WTC11 (cell line): ENCODE results near the gene FAM234A. TPM values are rescaled to one million over a fixed set of nuclear protein-coding genes. Genes with fewer than 3 reads are reported as not detected.

Experiments used
- ATAC-seq: fragments of 200-7000 bp; cut with Tn5 transposase; 2 replicates; pipeline ENCODE4 v1.10.0; 2021; ENCODE audit warnings: mild to moderate bottlenecking, moderate library complexity
- Bru-seq: library from RNA; stranded (reverse); fragments of 400-500 nt; gene quantifications from one replicate; lab custom pipeline; 2021; lab: Mats Ljungman, UMichigan
- CTCF ChIA-PET: fragments of 300-600 bp; sonication (Branson Sonifier 250); formaldehyde crosslinking; loops from one replicate; lab custom pipeline; 2021; ENCODE audit warnings: antibody characterized with exemption; lab: Charles Lee
- POLR2A ChIA-PET: fragments of 350-600 bp; sonication (Branson Sonifier 250); formaldehyde crosslinking; loops from one replicate; lab custom pipeline; 2021; ENCODE audit warnings: antibody characterized with exemption; lab: Charles Lee
- DNase-seq: peaks from one replicate; pipeline ENCODE4 v3.0.0; 2021; ENCODE audit warnings: low spot score
- H3K27ac Mint-ChIP-seq: 2 replicates; pipeline ENCODE4 v1.8.0; 2021; ENCODE audit warnings: mixed read lengths
- H3K27me3 Mint-ChIP-seq: 2 replicates; pipeline ENCODE4 v1.8.0; 2021; ENCODE audit warnings: low read depth, mild to moderate bottlenecking, moderate library complexity, mixed read lengths
- H3K36me3 Mint-ChIP-seq: 2 replicates; pipeline ENCODE4 v1.8.0; 2021; ENCODE audit warnings: mixed read lengths
- H3K4me1 Mint-ChIP-seq: 2 replicates; pipeline ENCODE4 v1.8.0; 2022; ENCODE audit warnings: mixed read lengths
- H3K4me3 Mint-ChIP-seq: 2 replicates; pipeline ENCODE4 v1.8.0; 2021; ENCODE audit warnings: mild to moderate bottlenecking, moderate library complexity, mixed read lengths
- H3K9me3 Mint-ChIP-seq: 2 replicates; pipeline ENCODE4 v1.8.0; 2021; ENCODE audit warnings: mixed read lengths
- CBFB ChIP-seq: sonication (generic); formaldehyde crosslinking; IDR thresholded peaks from 2 replicates; pipeline ENCODE4 v1.8.1; 2022; ENCODE audit warnings: mild to moderate bottlenecking, low read depth, missing genetic modification reagents
- FOXK1 ChIP-seq: sonication (generic); formaldehyde crosslinking; IDR thresholded peaks from 2 replicates; pipeline ENCODE4 v1.8.0; 2022; ENCODE audit warnings: mild to moderate bottlenecking, moderate library complexity, missing genetic modification reagents
- FOXP1 ChIP-seq: sonication (generic); formaldehyde crosslinking; IDR thresholded peaks from 2 replicates; pipeline ENCODE4 v1.8.0; 2022; ENCODE audit warnings: missing genetic modification reagents, mild to moderate bottlenecking, moderate library complexity, borderline replicate concordance
- GABPB1 ChIP-seq: sonication (generic); formaldehyde crosslinking; IDR thresholded peaks from 2 replicates; pipeline ENCODE4 v1.8.1; 2023; ENCODE audit warnings: mild to moderate bottlenecking, missing genetic modification reagents
- JUN ChIP-seq: sonication (generic); formaldehyde crosslinking; IDR thresholded peaks from 2 replicates; pipeline ENCODE4 v1.8.0; 2023; ENCODE audit warnings: mild to moderate bottlenecking, missing genetic modification reagents
- KAT7 ChIP-seq: sonication (generic); formaldehyde crosslinking; IDR thresholded peaks from 2 replicates; pipeline ENCODE4 v1.8.1; 2023; ENCODE audit warnings: missing genetic modification reagents, mild to moderate bottlenecking, borderline replicate concordance
- NFE2L1 ChIP-seq: sonication (generic); formaldehyde crosslinking; IDR thresholded peaks from 2 replicates; pipeline ENCODE4 v1.8.1; 2023; ENCODE audit warnings: missing genetic modification reagents
- RELA ChIP-seq: sonication (generic); formaldehyde crosslinking; IDR thresholded peaks from 2 replicates; pipeline ENCODE4 v1.8.1; 2022; ENCODE audit warnings: missing genetic modification reagents, mild to moderate bottlenecking, borderline replicate concordance
- TP53 ChIP-seq: sonication (generic); formaldehyde crosslinking; IDR thresholded peaks from 2 replicates; pipeline ENCODE4 v1.8.1; 2023; ENCODE audit warnings: mild to moderate bottlenecking, missing genetic modification reagents
- ZNF138 ChIP-seq: sonication (generic); formaldehyde crosslinking; conservative IDR thresholded peaks from 2 replicates; pipeline ENCODE4 v1.8.1; 2022; ENCODE audit warnings: mild to moderate bottlenecking, moderate library complexity, missing genetic modification reagents
- ZNF263 ChIP-seq: sonication (generic); formaldehyde crosslinking; IDR thresholded peaks from 2 replicates; pipeline ENCODE4 v1.8.1; 2022; ENCODE audit warnings: low read depth, mild to moderate bottlenecking, moderate library complexity, missing genetic modification reagents
- ZNF423 ChIP-seq: fragments of 250-450 bp; sonication (Bioruptor Pico); IDR thresholded peaks from 2 replicates; pipeline ENCODE4 v2.1.2; 2022; ENCODE audit warnings: mild to moderate bottlenecking, moderate library complexity
- long read RNA-seq, 3 experiments: library from RNA in 1 of 3; library from capped mRNA in 1 of 3; library from polyadenylated mRNA in 1 of 3; unstranded in 2 of 3; stranded (forward) in 1 of 3; transcript quantifications; one replicate each; pipeline ENCODE4 v2.0.0, GENCODE V29; 2021
- total RNA-seq: library from RNA; stranded (reverse); gene quantifications from 3 replicates; pipeline ENCODE4 v1.2.3, GENCODE V29; 2021
- TF ChIP-seq, protein P1 (sequence below): sonication (generic); formaldehyde crosslinking; IDR thresholded peaks from 2 replicates; pipeline ENCODE4 v1.8.1; 2022; ENCODE audit warnings: missing genetic modification reagents, borderline replicate concordance
- TF ChIP-seq, protein P2 (sequence below): sonication (generic); formaldehyde crosslinking; IDR thresholded peaks from 2 replicates; pipeline ENCODE4 v1.8.1; 2023; ENCODE audit warnings: mild to moderate bottlenecking, missing genetic modification reagents, moderate library complexity
- TF ChIP-seq, protein P3 (sequence below): sonication (generic); formaldehyde crosslinking; IDR thresholded peaks from 2 replicates; pipeline ENCODE4 v1.8.0; 2023; ENCODE audit warnings: mild to moderate bottlenecking, missing genetic modification reagents
- TF ChIP-seq, protein P4 (sequence below): sonication (generic); formaldehyde crosslinking; IDR thresholded peaks from 2 replicates; pipeline ENCODE4 v1.8.0; 2022; ENCODE audit warnings: mild to moderate bottlenecking, missing genetic modification reagents
- TF ChIP-seq, protein P5 (sequence below): sonication (generic); formaldehyde crosslinking; IDR thresholded peaks from 2 replicates; pipeline ENCODE4 v1.8.1; 2023; ENCODE audit warnings: mild to moderate bottlenecking, moderate library complexity, missing genetic modification reagents
- TF ChIP-seq, protein P6 (sequence below): fragments of 250-450 bp; sonication (Bioruptor Pico); IDR thresholded peaks from 2 replicates; pipeline ENCODE4 v1.9.0; 2021; ENCODE audit warnings: moderate library complexity, mild to moderate bottlenecking, inconsistent platforms, borderline replicate concordance
- TF ChIP-seq, protein P7 (sequence below): sonication (generic); formaldehyde crosslinking; IDR thresholded peaks from 2 replicates; pipeline ENCODE4 v1.8.1; 2022; ENCODE audit warnings: mild to moderate bottlenecking, moderate library complexity, missing genetic modification reagents
- TF ChIP-seq, protein P8 (sequence below): sonication (generic); formaldehyde crosslinking; IDR thresholded peaks from 2 replicates; pipeline ENCODE4 v1.8.0; 2022; ENCODE audit warnings: mild to moderate bottlenecking, missing genetic modification reagents

The FAM234A gene, protein sequence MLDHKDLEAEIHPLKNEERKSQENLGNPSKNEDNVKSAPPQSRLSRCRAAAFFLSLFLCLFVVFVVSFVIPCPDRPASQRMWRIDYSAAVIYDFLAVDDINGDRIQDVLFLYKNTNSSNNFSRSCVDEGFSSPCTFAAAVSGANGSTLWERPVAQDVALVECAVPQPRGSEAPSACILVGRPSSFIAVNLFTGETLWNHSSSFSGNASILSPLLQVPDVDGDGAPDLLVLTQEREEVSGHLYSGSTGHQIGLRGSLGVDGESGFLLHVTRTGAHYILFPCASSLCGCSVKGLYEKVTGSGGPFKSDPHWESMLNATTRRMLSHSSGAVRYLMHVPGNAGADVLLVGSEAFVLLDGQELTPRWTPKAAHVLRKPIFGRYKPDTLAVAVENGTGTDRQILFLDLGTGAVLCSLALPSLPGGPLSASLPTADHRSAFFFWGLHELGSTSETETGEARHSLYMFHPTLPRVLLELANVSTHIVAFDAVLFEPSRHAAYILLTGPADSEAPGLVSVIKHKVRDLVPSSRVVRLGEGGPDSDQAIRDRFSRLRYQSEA
- total RNA-seq (115 to 140 TPM (median 137 TPM) in 3 replicates), Bru-seq, nascent RNA (percentile 64 among the genes with signal in this experiment)
- long read RNA-seq, experiment 1, transcript FAM234A-203 (13 exons, 3,213 nt), result major isoform, 403 of 668 reads
- long read RNA-seq, experiment 1, partial matches to known transcripts, result 116 of 668 reads
- long read RNA-seq, experiment 1, other reads (novel, unspliced or antisense), result 148 of 668 reads
- long read RNA-seq, experiment 2, transcript FAM234A-203 (13 exons, 3,213 nt), result major isoform, 17 of 141 reads
- long read RNA-seq, experiment 2, partial matches to known transcripts, result 105 of 141 reads
- long read RNA-seq, experiment 2, other reads (novel, unspliced or antisense), result 19 of 141 reads
- long read RNA-seq, experiment 3, transcript FAM234A-203 (13 exons, 3,213 nt), result major isoform, 11 of 25 reads
- long read RNA-seq, experiment 3, partial matches to known transcripts, result 6 of 25 reads
- long read RNA-seq, experiment 3, other reads (novel, unspliced or antisense), result 8 of 25 reads

DNA sequence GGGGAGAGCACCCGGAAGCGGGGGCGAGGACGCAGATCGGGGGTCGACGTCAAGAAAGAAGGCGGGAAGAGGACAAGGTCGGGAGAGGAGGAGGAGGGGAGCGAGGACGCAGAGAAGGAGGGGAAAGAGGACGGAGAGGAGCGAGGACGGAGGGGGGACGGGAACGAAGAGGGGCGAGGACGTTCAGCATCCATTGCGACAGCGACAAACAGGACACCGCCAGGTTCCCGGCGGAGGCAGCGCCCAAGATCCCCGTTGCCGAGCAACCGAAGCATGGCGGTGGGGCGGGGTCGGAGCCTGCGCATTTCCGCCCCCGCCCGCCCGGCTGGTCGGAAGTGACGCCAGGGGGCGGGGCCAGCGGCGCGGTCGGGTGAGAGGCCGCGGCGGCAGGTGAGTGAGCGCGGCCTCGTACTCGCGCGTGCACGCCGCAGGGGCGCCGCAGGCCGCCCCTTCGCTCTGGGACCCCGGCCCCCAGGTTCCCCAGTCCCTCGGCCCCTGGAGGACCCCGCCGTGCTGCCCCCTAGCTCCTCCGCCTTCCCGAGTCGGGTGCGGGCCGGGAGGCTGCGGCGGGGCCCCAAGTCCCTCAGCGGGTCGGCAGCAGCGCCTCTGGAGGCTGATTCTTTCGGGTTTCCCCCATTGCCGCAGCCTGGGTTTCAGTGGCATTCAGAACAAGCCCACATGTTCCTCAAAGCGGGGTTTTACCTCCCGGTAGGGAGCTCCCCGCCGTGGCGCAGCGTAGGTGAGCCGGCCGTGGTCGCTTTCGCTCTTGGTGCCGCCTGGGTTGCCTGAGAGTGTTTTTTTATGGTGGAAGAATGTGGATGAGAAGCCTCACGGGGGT lies at the start of gene FAM234A:
TSS of gene FAM234A (plus strand) at position 354 of the 838 bp plus-strand sequence. CDS start 19,593 bp downstream, outside the sequence.
- DNase-seq, result peak; percentile 95
- CTCF ChIA-PET, result interaction anchor here (0.5 to 2.1 kb wide), 15 partner anchors 10 to 257 kb away, joined by 3 to 11 read pairs (median 3); no protein-coding TSS in a partner anchor
- Mint-ChIP-seq H3K9me3 (no peaks in the 10 kb centered on the region), H3K27ac (peak within 1 kb of the TSS; percentile 99), H3K27me3 (0 out of 2 replicates have a peak, but pooled peaks cover 3% of the 10 kb centered on the region), H3K4me3 (peak within 1 kb of the TSS; percentile 99), H3K36me3 (peaks cover 6% of the 10 kb centered on the region), H3K4me1 (peaks cover 5% of the 10 kb centered on the region; the same call in 1 of the 2 replicates)
- POLR2A ChIA-PET, result interaction anchor here (0.6 to 1.6 kb wide), 7 partner anchors 28 to 332 kb away, joined by 3 to 6 read pairs (median 4); partner anchors contain the start of genes NHLRC4, POLR3K and SNRNP25
- peak; percentile 73 for ATAC-seq
- TF ChIP-seq NFE2L1 (CRISPR knock-in tag), result peak; percentile 49; the same call in 1 of the 2 replicates
- TF ChIP-seq, protein P1, sequence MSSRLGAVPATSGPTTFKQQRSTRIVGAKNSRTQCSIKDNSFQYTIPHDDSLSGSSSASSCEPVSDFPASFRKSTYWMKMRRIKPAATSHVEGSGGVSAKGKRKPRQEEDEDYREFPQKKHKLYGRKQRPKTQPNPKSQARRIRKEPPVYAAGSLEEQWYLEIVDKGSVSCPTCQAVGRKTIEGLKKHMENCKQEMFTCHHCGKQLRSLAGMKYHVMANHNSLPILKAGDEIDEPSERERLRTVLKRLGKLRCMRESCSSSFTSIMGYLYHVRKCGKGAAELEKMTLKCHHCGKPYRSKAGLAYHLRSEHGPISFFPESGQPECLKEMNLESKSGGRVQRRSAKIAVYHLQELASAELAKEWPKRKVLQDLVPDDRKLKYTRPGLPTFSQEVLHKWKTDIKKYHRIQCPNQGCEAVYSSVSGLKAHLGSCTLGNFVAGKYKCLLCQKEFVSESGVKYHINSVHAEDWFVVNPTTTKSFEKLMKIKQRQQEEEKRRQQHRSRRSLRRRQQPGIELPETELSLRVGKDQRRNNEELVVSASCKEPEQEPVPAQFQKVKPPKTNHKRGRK (CRISPR knock-in tag), result no peak
- TF ChIP-seq, protein P2, sequence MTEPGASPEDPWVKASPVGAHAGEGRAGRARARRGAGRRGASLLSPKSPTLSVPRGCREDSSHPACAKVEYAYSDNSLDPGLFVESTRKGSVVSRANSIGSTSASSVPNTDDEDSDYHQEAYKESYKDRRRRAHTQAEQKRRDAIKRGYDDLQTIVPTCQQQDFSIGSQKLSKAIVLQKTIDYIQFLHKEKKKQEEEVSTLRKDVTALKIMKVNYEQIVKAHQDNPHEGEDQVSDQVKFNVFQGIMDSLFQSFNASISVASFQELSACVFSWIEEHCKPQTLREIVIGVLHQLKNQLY (CRISPR knock-in tag), result no peak
- peak; percentile 16; the same call in 1 of the 2 replicates for TF ChIP-seq TP53
- TF ChIP-seq GABPB1, result peak; percentile 51; the same call in 1 of the 2 replicates
- TF ChIP-seq, protein P3, sequence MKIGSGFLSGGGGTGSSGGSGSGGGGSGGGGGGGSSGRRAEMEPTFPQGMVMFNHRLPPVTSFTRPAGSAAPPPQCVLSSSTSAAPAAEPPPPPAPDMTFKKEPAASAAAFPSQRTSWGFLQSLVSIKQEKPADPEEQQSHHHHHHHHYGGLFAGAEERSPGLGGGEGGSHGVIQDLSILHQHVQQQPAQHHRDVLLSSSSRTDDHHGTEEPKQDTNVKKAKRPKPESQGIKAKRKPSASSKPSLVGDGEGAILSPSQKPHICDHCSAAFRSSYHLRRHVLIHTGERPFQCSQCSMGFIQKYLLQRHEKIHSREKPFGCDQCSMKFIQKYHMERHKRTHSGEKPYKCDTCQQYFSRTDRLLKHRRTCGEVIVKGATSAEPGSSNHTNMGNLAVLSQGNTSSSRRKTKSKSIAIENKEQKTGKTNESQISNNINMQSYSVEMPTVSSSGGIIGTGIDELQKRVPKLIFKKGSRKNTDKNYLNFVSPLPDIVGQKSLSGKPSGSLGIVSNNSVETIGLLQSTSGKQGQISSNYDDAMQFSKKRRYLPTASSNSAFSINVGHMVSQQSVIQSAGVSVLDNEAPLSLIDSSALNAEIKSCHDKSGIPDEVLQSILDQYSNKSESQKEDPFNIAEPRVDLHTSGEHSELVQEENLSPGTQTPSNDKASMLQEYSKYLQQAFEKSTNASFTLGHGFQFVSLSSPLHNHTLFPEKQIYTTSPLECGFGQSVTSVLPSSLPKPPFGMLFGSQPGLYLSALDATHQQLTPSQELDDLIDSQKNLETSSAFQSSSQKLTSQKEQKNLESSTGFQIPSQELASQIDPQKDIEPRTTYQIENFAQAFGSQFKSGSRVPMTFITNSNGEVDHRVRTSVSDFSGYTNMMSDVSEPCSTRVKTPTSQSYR (CRISPR knock-in tag), result no peak
- peak; percentile 54; the same call in 1 of the 2 replicates for TF ChIP-seq FOXP1 (CRISPR knock-in tag)
- TF ChIP-seq CBFB (CRISPR knock-in tag), result 0 out of 2 replicates have a peak, but pooled peaks have one; percentile 6
- peak; percentile 48; the same call in 1 of the 2 replicates for TF ChIP-seq ZNF423 (CRISPR knock-in tag)
- 0 out of 2 replicates have a peak, but pooled peaks have one; percentile 39 for TF ChIP-seq RELA (CRISPR knock-in tag)
- TF ChIP-seq, protein P4, sequence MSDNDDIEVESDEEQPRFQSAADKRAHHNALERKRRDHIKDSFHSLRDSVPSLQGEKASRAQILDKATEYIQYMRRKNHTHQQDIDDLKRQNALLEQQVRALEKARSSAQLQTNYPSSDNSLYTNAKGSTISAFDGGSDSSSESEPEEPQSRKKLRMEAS (CRISPR knock-in tag), result peak; percentile 87
- no peak for TF ChIP-seq ZNF138 (CRISPR knock-in tag)
- TF ChIP-seq ZNF263 (CRISPR knock-in tag), result peak; percentile 89
- TF ChIP-seq, protein P5, sequence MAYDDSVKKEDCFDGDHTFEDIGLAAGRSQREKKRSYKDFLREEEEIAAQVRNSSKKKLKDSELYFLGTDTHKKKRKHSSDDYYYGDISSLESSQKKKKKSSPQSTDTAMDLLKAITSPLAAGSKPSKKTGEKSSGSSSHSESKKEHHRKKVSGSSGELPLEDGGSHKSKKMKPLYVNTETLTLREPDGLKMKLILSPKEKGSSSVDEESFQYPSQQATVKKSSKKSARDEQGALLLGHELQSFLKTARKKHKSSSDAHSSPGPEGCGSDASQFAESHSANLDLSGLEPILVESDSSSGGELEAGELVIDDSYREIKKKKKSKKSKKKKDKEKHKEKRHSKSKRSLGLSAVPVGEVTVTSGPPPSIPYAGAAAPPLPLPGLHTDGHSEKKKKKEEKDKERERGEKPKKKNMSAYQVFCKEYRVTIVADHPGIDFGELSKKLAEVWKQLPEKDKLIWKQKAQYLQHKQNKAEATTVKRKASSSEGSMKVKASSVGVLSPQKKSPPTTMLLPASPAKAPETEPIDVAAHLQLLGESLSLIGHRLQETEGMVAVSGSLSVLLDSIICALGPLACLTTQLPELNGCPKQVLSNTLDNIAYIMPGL (CRISPR knock-in tag), result peak; percentile 54
- TF ChIP-seq, protein P6, sequence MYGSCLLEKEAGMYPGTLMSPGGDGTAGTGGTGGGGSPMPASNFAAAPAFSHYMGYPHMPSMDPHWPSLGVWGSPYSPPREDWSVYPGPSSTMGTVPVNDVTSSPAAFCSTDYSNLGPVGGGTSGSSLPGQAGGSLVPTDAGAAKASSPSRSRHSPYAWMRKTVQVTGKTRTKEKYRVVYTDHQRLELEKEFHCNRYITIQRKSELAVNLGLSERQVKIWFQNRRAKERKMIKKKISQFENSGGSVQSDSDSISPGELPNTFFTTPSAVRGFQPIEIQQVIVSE (CRISPR knock-in tag), result no peak
- TF ChIP-seq, protein P7, sequence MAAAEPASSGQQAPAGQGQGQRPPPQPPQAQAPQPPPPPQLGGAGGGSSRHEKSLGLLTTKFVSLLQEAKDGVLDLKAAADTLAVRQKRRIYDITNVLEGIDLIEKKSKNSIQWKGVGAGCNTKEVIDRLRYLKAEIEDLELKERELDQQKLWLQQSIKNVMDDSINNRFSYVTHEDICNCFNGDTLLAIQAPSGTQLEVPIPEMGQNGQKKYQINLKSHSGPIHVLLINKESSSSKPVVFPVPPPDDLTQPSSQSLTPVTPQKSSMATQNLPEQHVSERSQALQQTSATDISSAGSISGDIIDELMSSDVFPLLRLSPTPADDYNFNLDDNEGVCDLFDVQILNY (CRISPR knock-in tag), result peak; percentile 78
- TF ChIP-seq, protein P8, sequence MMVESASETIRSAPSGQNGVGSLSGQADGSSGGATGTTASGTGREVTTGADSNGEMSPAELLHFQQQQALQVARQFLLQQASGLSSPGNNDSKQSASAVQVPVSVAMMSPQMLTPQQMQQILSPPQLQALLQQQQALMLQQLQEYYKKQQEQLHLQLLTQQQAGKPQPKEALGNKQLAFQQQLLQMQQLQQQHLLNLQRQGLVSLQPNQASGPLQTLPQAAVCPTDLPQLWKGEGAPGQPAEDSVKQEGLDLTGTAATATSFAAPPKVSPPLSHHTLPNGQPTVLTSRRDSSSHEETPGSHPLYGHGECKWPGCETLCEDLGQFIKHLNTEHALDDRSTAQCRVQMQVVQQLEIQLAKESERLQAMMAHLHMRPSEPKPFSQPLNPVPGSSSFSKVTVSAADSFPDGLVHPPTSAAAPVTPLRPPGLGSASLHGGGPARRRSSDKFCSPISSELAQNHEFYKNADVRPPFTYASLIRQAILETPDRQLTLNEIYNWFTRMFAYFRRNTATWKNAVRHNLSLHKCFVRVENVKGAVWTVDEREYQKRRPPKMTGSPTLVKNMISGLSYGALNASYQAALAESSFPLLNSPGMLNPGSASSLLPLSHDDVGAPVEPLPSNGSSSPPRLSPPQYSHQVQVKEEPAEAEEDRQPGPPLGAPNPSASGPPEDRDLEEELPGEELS (CRISPR knock-in tag), result 0 out of 2 replicates have a peak, but pooled peaks have one; percentile 35
- no peak for TF ChIP-seq KAT7 (CRISPR knock-in tag)
- TF ChIP-seq FOXK1 (CRISPR knock-in tag), result 0 out of 2 replicates have a peak, but pooled peaks have one; percentile 46
- TF ChIP-seq JUN (CRISPR knock-in tag), result 0 out of 2 replicates have a peak, but pooled peaks have one; percentile 51
